Measurements from ENCODE around the gene HECW1. TPM values are rescaled to one million over a fixed set of nuclear protein-coding genes. Genes with fewer than 3 reads are reported as not detected.

Gene HECW1
- total and polyA plus RNA-seq, 10 of the 15 experiments (the other 5 are each of a cell fraction or from before 2014, with no cell fraction given), result under 0.01 to 0.31 (median 0.04) TPM; not detected in 3

DNA sequence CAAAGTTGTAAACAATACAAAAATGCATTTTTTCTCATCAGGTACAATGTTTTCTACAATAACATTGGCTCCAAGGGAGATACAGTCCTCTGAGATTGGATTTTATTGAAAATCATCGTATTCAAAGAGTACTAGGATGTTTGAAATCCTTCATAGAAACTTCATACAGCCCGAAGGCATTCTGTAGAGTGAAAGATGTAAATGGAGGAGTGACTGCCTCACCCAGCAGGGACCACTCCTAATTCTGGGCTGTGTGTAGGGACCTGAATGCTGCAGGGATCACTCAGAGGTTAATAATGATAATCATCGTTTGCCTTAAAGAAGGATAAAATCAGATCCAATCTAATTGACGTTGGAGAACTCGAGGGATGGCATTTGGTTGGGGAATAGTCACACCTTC is 198.6 kb downstream of the HECW1 start (continued):
- TF ChIP-seq, protein P1, sequence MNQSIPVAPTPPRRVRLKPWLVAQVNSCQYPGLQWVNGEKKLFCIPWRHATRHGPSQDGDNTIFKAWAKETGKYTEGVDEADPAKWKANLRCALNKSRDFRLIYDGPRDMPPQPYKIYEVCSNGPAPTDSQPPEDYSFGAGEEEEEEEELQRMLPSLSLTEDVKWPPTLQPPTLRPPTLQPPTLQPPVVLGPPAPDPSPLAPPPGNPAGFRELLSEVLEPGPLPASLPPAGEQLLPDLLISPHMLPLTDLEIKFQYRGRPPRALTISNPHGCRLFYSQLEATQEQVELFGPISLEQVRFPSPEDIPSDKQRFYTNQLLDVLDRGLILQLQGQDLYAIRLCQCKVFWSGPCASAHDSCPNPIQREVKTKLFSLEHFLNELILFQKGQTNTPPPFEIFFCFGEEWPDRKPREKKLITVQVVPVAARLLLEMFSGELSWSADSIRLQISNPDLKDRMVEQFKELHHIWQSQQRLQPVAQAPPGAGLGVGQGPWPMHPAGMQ (IDR thresholded peaks at IDR 0.05; ENCODE audit: borderline replicate concordance), result no peak
- no peak for TF ChIP-seq PRDM15 (CRISPR knock-in tag; IDR thresholded peaks at IDR 0.05)

DNA sequence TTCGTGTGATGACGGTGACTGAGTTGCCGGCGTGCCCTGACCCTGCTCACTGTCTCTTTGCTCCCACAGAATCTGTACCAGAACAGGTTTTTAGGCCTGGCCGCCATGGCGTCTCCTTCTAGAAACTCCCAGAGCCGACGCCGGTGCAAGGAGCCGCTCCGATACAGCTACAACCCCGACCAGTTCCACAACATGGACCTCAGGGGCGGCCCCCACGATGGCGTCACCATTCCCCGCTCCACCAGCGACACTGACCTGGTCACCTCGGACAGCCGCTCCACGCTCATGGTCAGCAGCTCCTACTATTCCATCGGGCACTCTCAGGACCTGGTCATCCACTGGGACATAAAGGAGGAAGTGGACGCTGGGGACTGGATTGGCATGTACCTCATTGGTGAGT is 199.2 kb downstream of the HECW1 start:
- intact Hi-C loops (cut with micrococcal nuclease; ENCODE audit: unreplicated experiment) (loop anchor here (5.0 kb wide), 2 partner anchors 41 to 369 kb away; no protein-coding TSS in a partner anchor), in situ Hi-C loops (cut with MboI) (loop anchor here (10.0 kb wide), 1 partner anchor 523 kb away; no protein-coding TSS in a partner anchor)
- 79% methylated on average over 17 of the region's 22 CpGs for WGBS (ENCODE audit: insufficient coverage, insufficient replicate concordance, low lambda C conversion rate, missing lambda C conversion rate)
- Histone ChIP-seq H3K27ac (ENCODE audit: control insufficient read depth, insufficient read depth) (no peak overlapping the region), H3K9ac (ENCODE audit: control insufficient read depth, insufficient read depth, low read length) (no peak overlapping the region), H2AFZ (ENCODE audit: control insufficient read depth, low read depth, low read length) (no peak overlapping the region), H3K27me3 (replicated peaks in 1 of 2; ENCODE audit: control insufficient read depth in 2 of 2, insufficient read depth in 2 of 2, low read length in 1 of 2) (no peaks in the 10 kb centered on the region), H4K20me1 (ENCODE audit: control insufficient read depth, insufficient read depth) (no peaks in the 10 kb centered on the region), H3K4me1 (ENCODE audit: control insufficient read depth, insufficient read depth, low read length) (peaks cover 17% of the 10 kb centered on the region), H3K9me3 (replicated peaks; ENCODE audit: control insufficient read depth, insufficient read depth, low read length) (no peaks in the 10 kb centered on the region), H3K4me2 (ENCODE audit: control insufficient read depth, insufficient read depth) (no peak overlapping the region), H3K79me2 (ENCODE audit: control insufficient read depth, insufficient read depth, low read length) (no peaks in the 10 kb centered on the region), H3K36me3 (ENCODE audit: control insufficient read depth in 2 of 2, insufficient read depth in 2 of 2, low read length in 1 of 2) (no peaks in the 10 kb centered on the region), H3K4me3 (no peak overlapping the region)
- POLR2A ChIA-PET, result interaction anchor here (1.2 kb wide), 1 partner anchor 379 kb away, joined by 3 read pairs; the partner anchor contains the start of gene MRPL32
- FAIRE-seq (no peak), DNase-seq (ENCODE audit: low read depth, low spot score) (no peak), ATAC-seq (no peak)
- RAD21 ChIA-PET (ENCODE audit: unreplicated experiment), result interaction anchor here (7.8 kb wide), 1 partner anchor 9 kb away, joined by 69 read pairs; no protein-coding TSS in a partner anchor
- SMC1A ChIA-PET (ENCODE audit: uncharacterized antibody, unreplicated experiment), result interaction anchor here (3.6 kb wide), 1 partner anchor 370 kb away, joined by 14 read pairs; no protein-coding TSS in a partner anchor
- BruUV-seq (replicated peaks), result no TSS peak
- CTCF ChIA-PET, result interaction anchor here (1.8 to 5.8 kb wide), 2 partner anchors 9 to 128 kb away, joined by 5 to 56 read pairs; no protein-coding TSS in a partner anchor
- TF ChIP-seq ETV6 (conservative IDR thresholded peaks at IDR 0.05 in 1 of 2, IDR thresholded peaks at IDR 0.05 in 1 of 2; ENCODE audit: borderline replicate concordance in 1 of 2, low read depth in 1 of 2), result no peak
- no peak for TF ChIP-seq MYB (IDR thresholded peaks at IDR 0.05; ENCODE audit: borderline replicate concordance, low read depth, low read length)
- TF ChIP-seq RCOR1 (conservative IDR thresholded peaks at IDR 0.05; ENCODE audit: low read depth, low read length), result no peak
- no peak for TF ChIP-seq TCF12 (IDR thresholded peaks at IDR 0.05; ENCODE audit: low read depth, low read length)
- no peak for TF ChIP-seq ZBED1 (IDR thresholded peaks at IDR 0.05; ENCODE audit: borderline replicate concordance)
- TF ChIP-seq HDAC6 (IDR thresholded peaks at IDR 0.05; ENCODE audit: unreplicated experiment), result no peak
- TF ChIP-seq POLR2A (IDR thresholded peaks at IDR 0.05; ENCODE audit: low read depth, low read length), result no peak
- no peak for TF ChIP-seq REST (IDR thresholded peaks at IDR 0.05; ENCODE audit: low read depth, low read length)
- TF ChIP-seq MEF2A (IDR thresholded peaks at IDR 0.05; ENCODE audit: insufficient read depth, low read depth, low read length), result no peak
- no peak for TF ChIP-seq PBX3 (IDR thresholded peaks at IDR 0.05; ENCODE audit: insufficient replicate concordance, low read depth, low read length)

Data from GM12878 (cell line).